Activated CD8-positive, alpha-beta memory T cell treated with anti-CD3 and anti-CD28 coated beads, Interleukin-2, amount 10 ng/mL, durations not matched to agents 7 days and 5 days (primary cell): ENCODE data around the gene HTR2C. TPM values are rescaled to one million over a fixed set of nuclear protein-coding genes. Genes with fewer than 3 reads are reported as not detected.
"Not testable (repeated sequence)": the region's sequence is repeated elsewhere in the genome, so short reads cannot be mapped to it uniquely, and the experiment has no call there.

Experiments
- ATAC-seq: fragments of 150-1000 bp; cut with Tn5 transposase; one replicate; pipeline ENCODE4 v1.10.0; 2021; ENCODE audit warnings: moderate library complexity
- CTCF ChIA-PET: fragments of 350-600 bp; sonication (Branson Sonifier 250); formaldehyde crosslinking; loops from one replicate; lab custom pipeline; 2021; ENCODE audit warnings: antibody characterized with exemption; lab: Charles Lee
- DNase-seq: peaks from one replicate; pipeline ENCODE4 v3.0.0-alpha.2; 2020
- H3K27ac Mint-ChIP-seq: one replicate; pipeline ENCODE4 v1.8.0; 2021; ENCODE audit warnings: mild to moderate bottlenecking, mixed read lengths
- H3K27me3 Mint-ChIP-seq: one replicate; pipeline ENCODE4 v1.8.0; 2021; ENCODE audit warnings: mixed read lengths
- H3K36me3 Mint-ChIP-seq: one replicate; pipeline ENCODE4 v1.8.0; 2021; ENCODE audit warnings: mild to moderate bottlenecking, mixed read lengths
- H3K4me1 Mint-ChIP-seq: one replicate; pipeline ENCODE4 v1.8.0; 2021; ENCODE audit warnings: mixed read lengths
- H3K4me3 Mint-ChIP-seq: one replicate; pipeline ENCODE4 v1.8.0; 2021; ENCODE audit warnings: mild to moderate bottlenecking, moderate library complexity, mixed read lengths
- H3K9me3 Mint-ChIP-seq: one replicate; pipeline ENCODE4 v1.8.0; 2022; ENCODE audit warnings: low read depth, mixed read lengths
- total RNA-seq, 2 experiments: library from RNA; stranded (reverse); gene quantifications; one replicate each; pipeline ENCODE4 v1.2.3, GENCODE V29; 2021

HTR2C gene
- total RNA-seq, 2 experiments from 2014 or later = not detected

- H3K27ac Mint-ChIP-seq = no peak overlapping the region
- H3K36me3 Mint-ChIP-seq = no peaks in the 10 kb centered on the region
- ATAC-seq = no peak
- no peaks in the 10 kb centered on the region for H3K27me3 Mint-ChIP-seq
- CTCF ChIA-PET = no interaction called here
- no peaks in the 10 kb centered on the region for H3K4me1 Mint-ChIP-seq
- no peak overlapping the region for H3K4me3 Mint-ChIP-seq
- no peak for DNase-seq
- H3K9me3 Mint-ChIP-seq = peaks cover 2% of the 10 kb centered on the region
Observed at GRCh38 chrX:114615765-114616164, 31.9 kb downstream of the HTR2C start.

GRCh38 chrX:114619874-114620273 is 36.0 kb downstream of the HTR2C start:
- H3K9me3 Mint-ChIP-seq = peaks cover 4% of the 10 kb centered on the region
- ATAC-seq (no peak), DNase-seq (no peak)
- no peaks in the 10 kb centered on the region for H3K4me1 Mint-ChIP-seq
- no peaks in the 10 kb centered on the region for H3K27me3 Mint-ChIP-seq
- no peak overlapping the region for H3K27ac Mint-ChIP-seq
- no peaks in the 10 kb centered on the region for H3K36me3 Mint-ChIP-seq
- CTCF ChIA-PET = no interaction called here
- H3K4me3 Mint-ChIP-seq = no peak overlapping the region

- H3K4me1 Mint-ChIP-seq = no peaks in the 10 kb centered on the region
- CTCF ChIA-PET = no interaction called here
- no peaks in the 10 kb centered on the region for H3K36me3 Mint-ChIP-seq
- H3K27me3 Mint-ChIP-seq = no peaks in the 10 kb centered on the region
- no peak for ATAC-seq
- H3K4me3 Mint-ChIP-seq = no peak overlapping the region
- DNase-seq = no peak
- peaks cover 3% of the 10 kb centered on the region for H3K9me3 Mint-ChIP-seq
- no peak overlapping the region for H3K27ac Mint-ChIP-seq
Observed at GRCh38 chrX:114626323-114626722, 42.4 kb downstream of the HTR2C start.

GRCh38 chrX:114635986-114636385 is 52.1 kb downstream of the HTR2C start:
- Mint-ChIP-seq H3K4me3 (no peak overlapping the region), H3K36me3 (no peaks in the 10 kb centered on the region), H3K4me1 (no peaks in the 10 kb centered on the region), H3K9me3 (no peaks in the 10 kb centered on the region), H3K27me3 (no peaks in the 10 kb centered on the region), H3K27ac (no peak overlapping the region)
- ATAC-seq = no peak
- CTCF ChIA-PET = no interaction called here
- DNase-seq = no peak

- Mint-ChIP-seq H3K9me3 (no peaks in the 10 kb centered on the region), H3K4me3 (no peak overlapping the region), H3K27ac (no peak overlapping the region), H3K36me3 (no peaks in the 10 kb centered on the region), H3K4me1 (no peaks in the 10 kb centered on the region), H3K27me3 (no peaks in the 10 kb centered on the region)
- no peak for DNase-seq
- CTCF ChIA-PET = no interaction called here
- no peak for ATAC-seq
Observed at GRCh38 chrX:114650351-114650750, 66.5 kb downstream of the HTR2C start.

- no peak overlapping the region for H3K4me3 Mint-ChIP-seq
- ATAC-seq (no peak), DNase-seq (no peak)
- no peaks in the 10 kb centered on the region for H3K36me3 Mint-ChIP-seq
- no peaks in the 10 kb centered on the region for H3K4me1 Mint-ChIP-seq
- H3K9me3 Mint-ChIP-seq = no peaks in the 10 kb centered on the region
- H3K27ac Mint-ChIP-seq = no peak overlapping the region
- CTCF ChIA-PET = no interaction called here
- H3K27me3 Mint-ChIP-seq = no peaks in the 10 kb centered on the region
Observed at GRCh38 chrX:114675365-114675764, 91.5 kb downstream of the HTR2C start.

- ATAC-seq, CTCF ChIA-PET, DNase-seq, H3K4me3 Mint-ChIP-seq, H3K9me3 Mint-ChIP-seq, H3K27ac Mint-ChIP-seq, H3K4me1 Mint-ChIP-seq, H3K36me3 Mint-ChIP-seq, H3K27me3 Mint-ChIP-seq: not testable (repeated sequence)
Observed at GRCh38 chrX:114700533-114700932, 116.6 kb downstream of the HTR2C start.

GRCh38 chrX:114709406-114709805 is 125.5 kb downstream of the HTR2C start:
- Mint-ChIP-seq H3K9me3 (no peaks in the 10 kb centered on the region), H3K4me3 (no peak overlapping the region), H3K27me3 (no peaks in the 10 kb centered on the region), H3K27ac (no peak overlapping the region), H3K4me1 (no peaks in the 10 kb centered on the region), H3K36me3 (no peaks in the 10 kb centered on the region)
- CTCF ChIA-PET = no interaction called here
- DNase-seq (no peak), ATAC-seq (no peak)

GRCh38 chrX:114710571-114710970 is 126.7 kb downstream of the HTR2C start:
- no peak overlapping the region for H3K27ac Mint-ChIP-seq
- H3K4me1 Mint-ChIP-seq = no peaks in the 10 kb centered on the region
- H3K36me3 Mint-ChIP-seq = no peaks in the 10 kb centered on the region
- DNase-seq (no peak), ATAC-seq (no peak)
- no peaks in the 10 kb centered on the region for H3K9me3 Mint-ChIP-seq
- no peaks in the 10 kb centered on the region for H3K27me3 Mint-ChIP-seq
- no peak overlapping the region for H3K4me3 Mint-ChIP-seq
- CTCF ChIA-PET = no interaction called here

GRCh38 chrX:114712466-114712865 is 128.6 kb downstream of the HTR2C start:
- no peaks in the 10 kb centered on the region for H3K27me3 Mint-ChIP-seq
- H3K27ac Mint-ChIP-seq = no peak overlapping the region
- CTCF ChIA-PET = no interaction called here
- no peak for ATAC-seq
- no peaks in the 10 kb centered on the region for H3K9me3 Mint-ChIP-seq
- no peak for DNase-seq
- H3K4me1 Mint-ChIP-seq = no peaks in the 10 kb centered on the region
- H3K36me3 Mint-ChIP-seq = no peaks in the 10 kb centered on the region
- H3K4me3 Mint-ChIP-seq = no peak overlapping the region

- H3K36me3 Mint-ChIP-seq = no peaks in the 10 kb centered on the region
- DNase-seq (no peak), ATAC-seq (no peak)
- CTCF ChIA-PET = no interaction called here
- H3K27me3 Mint-ChIP-seq = no peaks in the 10 kb centered on the region
- H3K4me1 Mint-ChIP-seq = no peaks in the 10 kb centered on the region
- no peak overlapping the region for H3K27ac Mint-ChIP-seq
- H3K4me3 Mint-ChIP-seq = no peak overlapping the region
- no peaks in the 10 kb centered on the region for H3K9me3 Mint-ChIP-seq
Observed at GRCh38 chrX:114715096-114715495, 131.2 kb downstream of the HTR2C start.

GRCh38 chrX:114717921-114718320 is 134.0 kb downstream of the HTR2C start:
- ATAC-seq = no peak
- CTCF ChIA-PET = no interaction called here

GRCh38 chrX:114766541-114766940 is 182.7 kb downstream of the HTR2C start:
- no peaks in the 10 kb centered on the region for H3K4me1 Mint-ChIP-seq
- no peaks in the 10 kb centered on the region for H3K36me3 Mint-ChIP-seq
- H3K27me3 Mint-ChIP-seq = no peaks in the 10 kb centered on the region
- no peak for DNase-seq
- H3K4me3 Mint-ChIP-seq = no peak overlapping the region
- ATAC-seq = no peak
- no peak overlapping the region for H3K27ac Mint-ChIP-seq
- H3K9me3 Mint-ChIP-seq = peaks cover 4% of the 10 kb centered on the region
- CTCF ChIA-PET = no interaction called here

More at GRCh38 chrX:114717921-114718320, 134.0 kb downstream of the HTR2C start:
- no peak for DNase-seq
- H3K9me3 Mint-ChIP-seq = no peaks in the 10 kb centered on the region
- no peak overlapping the region for H3K27ac Mint-ChIP-seq
- H3K4me3 Mint-ChIP-seq = no peak overlapping the region
- H3K36me3 Mint-ChIP-seq = no peaks in the 10 kb centered on the region
- no peaks in the 10 kb centered on the region for H3K27me3 Mint-ChIP-seq
- no peaks in the 10 kb centered on the region for H3K4me1 Mint-ChIP-seq

- Mint-ChIP-seq H3K27me3 (no peaks in the 10 kb centered on the region), H3K9me3 (peaks cover 5% of the 10 kb centered on the region), H3K27ac (no peak overlapping the region), H3K4me3 (no peak overlapping the region), H3K36me3 (no peaks in the 10 kb centered on the region), H3K4me1 (no peaks in the 10 kb centered on the region)
- ATAC-seq (no peak), DNase-seq (no peak)
- CTCF ChIA-PET = no interaction called here
Observed at GRCh38 chrX:114774691-114775090, 190.8 kb downstream of the HTR2C start.

- CTCF ChIA-PET = no interaction called here
- H3K27me3 Mint-ChIP-seq = no peaks in the 10 kb centered on the region
- H3K9me3 Mint-ChIP-seq = no peaks in the 10 kb centered on the region
- H3K36me3 Mint-ChIP-seq = no peaks in the 10 kb centered on the region
- H3K4me3 Mint-ChIP-seq = no peak overlapping the region
- no peaks in the 10 kb centered on the region for H3K4me1 Mint-ChIP-seq
- H3K27ac Mint-ChIP-seq = no peak overlapping the region
- DNase-seq (no peak), ATAC-seq (no peak)
Observed at GRCh38 chrX:114782925-114783324, 199.0 kb downstream of the HTR2C start.
